IMR-90 (cell line): ENCODE measurements around the gene ZPBP2. TPM values are rescaled to one million over a fixed set of nuclear protein-coding genes. Genes with fewer than 3 reads are reported as not detected.
A peak's percentile ranks its signal among the peaks of the same experiment; 100 is the strongest.

Experiments
- ATAC-seq: fragments of 200-7000 bp; cut with Tn5 transposase; 2 replicates; pipeline ENCODE4 v1.9.1; 2020; ENCODE audit warnings: low read depth, mild to moderate bottlenecking, moderate library complexity
- BruUV-seq: library from RNA; stranded (reverse); fragments of 400-500 nt; replicated peaks from 2 replicates; lab custom pipeline; 2021; lab: Mats Ljungman, UMichigan
- CTCF ChIA-PET: fragments of 300-600 bp; formaldehyde crosslinking; extraction: SDS; loops from one replicate; lab custom pipeline; 2021; ENCODE audit warnings: antibody characterized with exemption; lab: Yijun Ruan, JAX
- POLR2A ChIA-PET: fragments of 300-600 bp; sonication (Branson Sonifier 250); formaldehyde crosslinking; loops from one replicate; lab custom pipeline; 2022; ENCODE audit warnings: antibody characterized with exemption; ENCODE audit not compliant: unreplicated experiment; lab: Charles Lee
- DNase-seq: peaks from one replicate; pipeline ENCODE4 v3.0.0; 2013
- H2AFZ ChIP-seq: replicated peaks from 2 replicates; pipeline ENCODE3; 2013; ENCODE audit warnings: low read length, mild to moderate bottlenecking; ENCODE audit not compliant: poor library complexity
- H2AK5ac ChIP-seq: 2 replicates; pipeline ENCODE4 v1.6.1; 2013; ENCODE audit warnings: low read depth, low read length, inconsistent platforms
- H2AK9ac ChIP-seq: replicated peaks from 2 replicates; pipeline ENCODE3; 2013; ENCODE audit warnings: mild to moderate bottlenecking, low read depth, low read length, moderate library complexity; ENCODE audit not compliant: poor library complexity
- H2BK120ac ChIP-seq: 2 replicates; pipeline ENCODE4 v1.6.1; 2013; ENCODE audit warnings: low read depth, low read length, inconsistent platforms
- H2BK15ac ChIP-seq: 3 replicates; pipeline ENCODE4 v1.6.1; 2013; ENCODE audit warnings: low read depth, low read length, inconsistent platforms
- H2BK20ac ChIP-seq: 2 replicates; pipeline ENCODE4 v1.6.1; 2013; ENCODE audit warnings: low read depth, mild to moderate bottlenecking, inconsistent platforms, low read length, moderate library complexity
- H2BK5ac ChIP-seq: 2 replicates; pipeline ENCODE4 v1.6.1; 2013; ENCODE audit warnings: mild to moderate bottlenecking, low read depth, low read length, inconsistent platforms; ENCODE audit not compliant: poor library complexity, severe bottlenecking
- H3K14ac ChIP-seq: replicated peaks from 2 replicates; pipeline ENCODE4 v1.6.1; 2013; ENCODE audit warnings: low read depth, low read length, inconsistent platforms
- H3K18ac ChIP-seq: 2 replicates; pipeline ENCODE4 v1.6.1; 2013; ENCODE audit warnings: low read depth, low read length, control low read depth
- H3K23ac ChIP-seq: 2 replicates; pipeline ENCODE4 v1.6.1; 2013; ENCODE audit warnings: low read depth, low read length, inconsistent platforms
- H3K27ac ChIP-seq: 2 replicates; pipeline ENCODE4 v1.5.1; 2013; ENCODE audit warnings: mild to moderate bottlenecking, control low read depth, low read length; ENCODE audit not compliant: insufficient read depth
- H3K27me3 ChIP-seq: 2 replicates; pipeline ENCODE4 v1.6.1; 2013; ENCODE audit warnings: low read length; ENCODE audit not compliant: control insufficient read depth, insufficient read depth
- H3K36me3 ChIP-seq: 2 replicates; pipeline ENCODE4 v1.6.1; 2013; ENCODE audit warnings: low read length, mixed read lengths; ENCODE audit not compliant: control insufficient read depth, insufficient read depth
- H3K4ac ChIP-seq: 2 replicates; pipeline ENCODE4 v1.6.1; 2013; ENCODE audit warnings: low read depth, low read length, inconsistent platforms
- H3K4me1 ChIP-seq: 2 replicates; pipeline ENCODE4 v1.6.1; 2013; ENCODE audit warnings: low read length, mixed read lengths; ENCODE audit not compliant: control insufficient read depth, insufficient read depth
- H3K4me2 ChIP-seq: 2 replicates; pipeline ENCODE4 v1.6.1; 2013; ENCODE audit warnings: low read depth, mild to moderate bottlenecking, control low read depth, low read length, moderate library complexity
- H3K4me3 ChIP-seq: 2 replicates; pipeline ENCODE4 v1.5.1; 2013; ENCODE audit warnings: low read depth, mild to moderate bottlenecking, control low read depth, low read length, moderate library complexity; ENCODE audit not compliant: insufficient read depth
- H3K56ac ChIP-seq: 2 replicates; pipeline ENCODE4 v1.6.1; 2013; ENCODE audit warnings: low read length, inconsistent platforms; ENCODE audit not compliant: insufficient read depth; ENCODE audit errors: extremely low read depth
- H3K79me1 ChIP-seq, 2 experiments: 2 replicates each; pipeline ENCODE4 v1.6.1; 2013; ENCODE audit warnings: low read length in 2 of 2, inconsistent platforms in 1 of 2, low read depth in 1 of 2
- H3K9ac ChIP-seq: 2 replicates; pipeline ENCODE4 v1.6.1; 2013; ENCODE audit warnings: low read depth, low read length, control low read depth
- H3K9me1 ChIP-seq: 2 replicates; pipeline ENCODE4 v1.6.1; 2013; ENCODE audit warnings: low read length, inconsistent platforms; ENCODE audit not compliant: insufficient read depth
- H3K9me3 ChIP-seq: 2 replicates; pipeline ENCODE4 v1.6.1; 2013; ENCODE audit warnings: low read length; ENCODE audit not compliant: control insufficient read depth, insufficient read depth
- H4K20me1 ChIP-seq: 2 replicates; pipeline ENCODE4 v1.6.1; 2013; ENCODE audit warnings: low read length, inconsistent platforms; ENCODE audit not compliant: insufficient read depth
- H4K5ac ChIP-seq: 2 replicates; pipeline ENCODE4 v1.6.1; 2013; ENCODE audit warnings: mild to moderate bottlenecking, low read depth, low read length, control low read depth
- H4K8ac ChIP-seq, 2 experiments: 2 replicates each; pipeline ENCODE4 v1.6.1; 2013; ENCODE audit warnings: low read depth in 2 of 2, low read length in 2 of 2, control low read depth in 1 of 2, inconsistent platforms in 1 of 2
- H4K91ac ChIP-seq: 2 replicates; pipeline ENCODE4 v1.6.1; 2013; ENCODE audit warnings: low read depth, low read length, inconsistent platforms; ENCODE audit not compliant: insufficient read depth
- BHLHE40 ChIP-seq: fragments of 150-350 bp; IDR thresholded peaks from 2 replicates; pipeline ENCODE4 v1.6.1; 2016; ENCODE audit warnings: mild to moderate bottlenecking, low read depth, low read length
- CHD1 ChIP-seq: IDR thresholded peaks from 2 replicates; pipeline ENCODE4 v1.6.1; 2012; ENCODE audit warnings: low read depth, low read length, improper control_type of control experiment
- FOS ChIP-seq: fragments of 150-350 bp; IDR thresholded peaks from 2 replicates; pipeline ENCODE4 v1.6.1; 2016; ENCODE audit warnings: low read depth, low read length
- MAFK ChIP-seq: IDR thresholded peaks from 2 replicates; pipeline ENCODE4 v1.6.1; 2012; ENCODE audit warnings: low read depth, low read length, improper control_type of control experiment
- MAZ ChIP-seq: IDR thresholded peaks from 2 replicates; pipeline ENCODE4 v1.6.1; 2012; ENCODE audit warnings: low read depth, mild to moderate bottlenecking, low read length, improper control_type of control experiment, moderate library complexity, borderline replicate concordance
- RAD21 ChIP-seq: IDR thresholded peaks from 2 replicates; pipeline ENCODE4 v1.6.1; 2012; ENCODE audit warnings: low read length, improper control_type of control experiment
- RFX5 ChIP-seq: IDR thresholded peaks from 2 replicates; pipeline ENCODE4 v1.8.0; 2012; ENCODE audit warnings: low read depth, mild to moderate bottlenecking, low read length, moderate library complexity
- WGBS, 2 experiments: methylation state at CpG; one replicate each; pipeline versions ENCODE4 v1.1.5 to v1.1.7; 2013; ENCODE audit warnings: missing lambda C conversion rate in 2 of 2; ENCODE audit not compliant: insufficient read length in 1 of 2; ENCODE audit errors: extremely low coverage in 2 of 2; 5-methylcytosine and 5-hydroxymethylcytosine counted together
- dilution Hi-C: fragments of 300-500 bp; cut with HindIII; formaldehyde crosslinking; loops from one replicate; pipeline ENCODE4 v1.14.3; 2018; ENCODE audit warnings: low sequenced_read_pairs; ENCODE audit not compliant: unreplicated experiment
- in situ Hi-C: fragments of 300-500 bp; cut with MboI; formaldehyde crosslinking; loops from 3 replicates; pipeline ENCODE4 v1.14.3; 2019; ENCODE audit warnings: low sequenced_read_pairs, inconsistent platforms, mixed read lengths
- intact Hi-C: fragments of 100-400 bp; cut with micrococcal nuclease; formaldehyde crosslinking; loops from 2 replicates; pipeline ENCODE4 v1.10.0; 2022
- polyA plus RNA-seq, 3 experiments: library from polyadenylated mRNA; depleted of rRNA; stranded (reverse); fragments of >200 nt; gene quantifications; 2 replicates each; pipeline ENCODE4 v1.2.3, GENCODE V29; 2012; ENCODE audit warnings: low replicate concordance in 1 of 3
- total RNA-seq: library from RNA; depleted of rRNA; stranded (reverse); fragments of >200 nt; gene quantifications from 2 replicates; pipeline ENCODE4 v1.2.3, GENCODE V29; 2012
- TF ChIP-seq, protein P1 (sequence below): fragments of 150-350 bp; IDR thresholded peaks from 2 replicates; pipeline ENCODE4 v1.6.1; 2016; ENCODE audit warnings: low read depth, mild to moderate bottlenecking, low read length, moderate library complexity, borderline replicate concordance

ZPBP2 gene
- total and polyA plus RNA-seq, 2 of the 4 experiments (the other 2 are of a cell fraction), result not detected

DNA sequence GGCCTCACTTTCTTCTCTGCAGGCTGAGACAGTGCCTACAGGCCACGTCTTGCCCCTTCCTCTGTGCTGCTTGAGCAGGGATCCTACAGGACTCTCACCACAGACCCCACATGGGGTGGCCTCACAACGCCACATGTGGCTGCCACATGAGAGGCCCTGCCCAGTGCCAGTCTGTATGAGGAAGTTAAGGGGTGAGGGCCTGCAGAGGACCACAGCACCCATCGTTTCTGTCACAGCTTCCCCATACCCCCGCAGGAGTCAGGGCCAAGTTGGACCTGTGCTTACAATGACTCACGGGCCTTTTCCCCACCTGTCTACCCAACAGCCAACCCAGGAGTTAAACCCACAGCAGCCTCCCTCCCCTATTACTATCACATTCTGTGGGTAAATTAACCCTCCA lies 53.3 kb downstream of the ZPBP2 start:
- Histone ChIP-seq H3K4ac (no peak overlapping the region), H2AK9ac (no peak overlapping the region), H2BK120ac (no peak overlapping the region), H3K23ac (no peak overlapping the region), H3K4me1 (peaks cover 22% of the 10 kb centered on the region), H3K79me1 (peaks cover 9 to 45% of the 10 kb centered on the region in 2 experiments; a peak in 3 of 4 replicates), H3K27me3 (no peaks in the 10 kb centered on the region), H3K14ac (no peak overlapping the region), H4K5ac (no peak overlapping the region), H4K91ac (no peak overlapping the region), H2AFZ (no peak overlapping the region), H2AK5ac (no peak overlapping the region), H3K9me1 (peaks cover 35% of the 10 kb centered on the region), H3K4me3 (no peak overlapping the region), H3K9ac (no peak overlapping the region), H3K56ac (no peak overlapping the region), H2BK20ac (no peak overlapping the region), H4K20me1 (peaks cover 33% of the 10 kb centered on the region), H3K18ac (no peak overlapping the region), H3K4me2 (no peak overlapping the region), H2BK15ac (no peak overlapping the region), H3K9me3 (no peaks in the 10 kb centered on the region), H3K36me3 (peaks cover 50% of the 10 kb centered on the region), H4K8ac (no peak overlapping the region), H3K27ac (no peak overlapping the region), H2BK5ac (no peak overlapping the region)
- WGBS, 2 experiments, result 100% methylated on average over 2 of the region's 5 CpGs; no CpG with 5 or more reads in 1 of the 2 experiments
- dilution Hi-C loops (no loop called here), intact Hi-C loops (no loop called here), in situ Hi-C loops (no loop called here)
- TF ChIP-seq BHLHE40 (no peak), RAD21 (no peak), FOS (no peak), RFX5 (no peak), CHD1 (no peak), MAFK (no peak), MAZ (no peak)
- TF ChIP-seq, protein P1, sequence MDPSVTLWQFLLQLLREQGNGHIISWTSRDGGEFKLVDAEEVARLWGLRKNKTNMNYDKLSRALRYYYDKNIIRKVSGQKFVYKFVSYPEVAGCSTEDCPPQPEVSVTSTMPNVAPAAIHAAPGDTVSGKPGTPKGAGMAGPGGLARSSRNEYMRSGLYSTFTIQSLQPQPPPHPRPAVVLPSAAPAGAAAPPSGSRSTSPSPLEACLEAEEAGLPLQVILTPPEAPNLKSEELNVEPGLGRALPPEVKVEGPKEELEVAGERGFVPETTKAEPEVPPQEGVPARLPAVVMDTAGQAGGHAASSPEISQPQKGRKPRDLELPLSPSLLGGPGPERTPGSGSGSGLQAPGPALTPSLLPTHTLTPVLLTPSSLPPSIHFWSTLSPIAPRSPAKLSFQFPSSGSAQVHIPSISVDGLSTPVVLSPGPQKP, result no peak
- no peak for DNase-seq
- ChIA-PET CTCF (no interaction called here), POLR2A (interaction anchor here (0.6 kb wide), 1 partner anchor 39 kb away, joined by 12 read pairs; no protein-coding TSS in a partner anchor)
- BruUV-seq, result TSS peak; percentile 83
- ATAC-seq, result no peak
